H9 (cell line): ENCODE results near the gene FABP1. TPM values are rescaled to one million over a fixed set of nuclear protein-coding genes. Genes with fewer than 3 reads are reported as not detected.

Experiments
- DNase-seq: peaks from one replicate; pipeline ENCODE4 v3.0.0-alpha.2; 2017
- H2AFZ ChIP-seq: one replicate; pipeline ENCODE4 v1.6.1; 2013; ENCODE audit warnings: mild to moderate bottlenecking, low read length, control low read depth, moderate library complexity
- H2AK5ac ChIP-seq: 2 replicates; pipeline ENCODE4 v1.6.1; 2013; ENCODE audit warnings: low read length, control low read depth, mixed read lengths; ENCODE audit not compliant: insufficient read length
- H2BK120ac ChIP-seq: one replicate; pipeline ENCODE4 v1.6.1; 2013; ENCODE audit warnings: low read depth, mild to moderate bottlenecking, low read length, control low read depth, inconsistent platforms; ENCODE audit not compliant: poor library complexity, severe bottlenecking
- H2BK12ac ChIP-seq: 2 replicates; pipeline ENCODE4 v1.6.1; 2013; ENCODE audit warnings: low read length, control low read depth, mixed read lengths, low read depth; ENCODE audit not compliant: insufficient read length
- H2BK15ac ChIP-seq: 2 replicates; pipeline ENCODE4 v1.6.1; 2013; ENCODE audit warnings: low read depth, low read length, control low read depth
- H2BK20ac ChIP-seq: one replicate; pipeline ENCODE4 v1.6.1; 2013; ENCODE audit warnings: low read depth, mild to moderate bottlenecking, low read length, control low read depth, inconsistent platforms; ENCODE audit not compliant: poor library complexity, severe bottlenecking
- H2BK5ac ChIP-seq: 2 replicates; pipeline ENCODE4 v1.6.1; 2013; ENCODE audit warnings: low read length, control low read depth, mixed read lengths; ENCODE audit not compliant: insufficient read length
- H3K14ac ChIP-seq: 2 replicates; pipeline ENCODE4 v1.6.1; 2013; ENCODE audit warnings: low read length, control low read depth; ENCODE audit not compliant: insufficient read depth
- H3K18ac ChIP-seq: 2 replicates; pipeline ENCODE4 v1.6.1; 2013; ENCODE audit warnings: low read depth, mild to moderate bottlenecking, mixed read lengths, low read length, control low read depth; ENCODE audit not compliant: insufficient read length
- H3K23ac ChIP-seq: 2 replicates; pipeline ENCODE4 v1.6.1; 2013; ENCODE audit warnings: low read length, control low read depth, mixed read lengths, low read depth; ENCODE audit not compliant: insufficient read length
- H3K23me2 ChIP-seq: 2 replicates; pipeline ENCODE4 v1.6.1; 2013; ENCODE audit warnings: low read depth, mild to moderate bottlenecking, mixed read lengths, low read length, control low read depth; ENCODE audit not compliant: insufficient read length, poor library complexity, severe bottlenecking
- H3K27ac ChIP-seq: 2 replicates; pipeline ENCODE4 v1.5.1; 2013; ENCODE audit warnings: low read length, control low read depth, mixed read lengths, low read depth; ENCODE audit not compliant: insufficient read length
- H3K27me3 ChIP-seq: 2 replicates; pipeline ENCODE4 v1.6.1; 2013; ENCODE audit warnings: low read length, control low read depth, inconsistent platforms; ENCODE audit not compliant: insufficient read depth
- H3K4ac ChIP-seq: 2 replicates; pipeline ENCODE4 v1.6.1; 2013; ENCODE audit warnings: low read depth, mild to moderate bottlenecking, control low read depth, inconsistent platforms, low read length, moderate library complexity
- H3K4me1 ChIP-seq: 2 replicates; pipeline ENCODE4 v1.6.1; 2013; ENCODE audit warnings: low read length, control low read depth, inconsistent platforms; ENCODE audit not compliant: insufficient read depth
- H3K4me2 ChIP-seq: 2 replicates; pipeline ENCODE4 v1.6.1; 2013; ENCODE audit warnings: low read length, control low read depth, mixed read lengths; ENCODE audit not compliant: insufficient read length, insufficient read depth
- H3K56ac ChIP-seq: 2 replicates; pipeline ENCODE4 v1.6.1; 2013; ENCODE audit warnings: low read depth, mild to moderate bottlenecking, mixed read lengths, low read length, control low read depth; ENCODE audit not compliant: insufficient read length
- H3K79me1 ChIP-seq: 2 replicates; pipeline ENCODE4 v1.6.1; 2013; ENCODE audit warnings: low read depth, mild to moderate bottlenecking, moderate library complexity, low read length, control low read depth, inconsistent platforms; ENCODE audit not compliant: insufficient read depth, poor library complexity, severe bottlenecking
- H3K79me2 ChIP-seq: 2 replicates; pipeline ENCODE4 v1.6.1; 2013; ENCODE audit warnings: low read length, control low read depth, inconsistent platforms; ENCODE audit not compliant: insufficient read depth
- H3K9ac ChIP-seq: 2 replicates; pipeline ENCODE4 v1.6.1; 2013; ENCODE audit warnings: low read length, control low read depth, mixed read lengths; ENCODE audit not compliant: insufficient read length; ENCODE audit errors: extremely low read depth
- H3K9me3 ChIP-seq: one replicate; pipeline ENCODE4 v1.6.1; 2013; ENCODE audit warnings: low read depth, low read length, inconsistent platforms; ENCODE audit not compliant: control insufficient read depth
- H3T11ph ChIP-seq: one replicate; pipeline ENCODE4 v1.6.1; 2013; ENCODE audit warnings: mild to moderate bottlenecking, low read length, control low read depth, inconsistent platforms
- H4K20me1 ChIP-seq: one replicate; pipeline ENCODE4 v1.6.1; 2013; ENCODE audit not compliant: control insufficient read depth, insufficient read length, insufficient read depth
- H4K5ac ChIP-seq: 2 replicates; pipeline ENCODE4 v1.6.1; 2013; ENCODE audit warnings: low read depth, mild to moderate bottlenecking, mixed read lengths, low read length, control low read depth; ENCODE audit not compliant: insufficient read length
- H4K8ac ChIP-seq: replicated peaks from 2 replicates; pipeline ENCODE4 v1.6.1; 2013; ENCODE audit warnings: low read length, control low read depth, mixed read lengths, low read depth; ENCODE audit not compliant: insufficient read length
- H4K91ac ChIP-seq: 2 replicates; pipeline ENCODE4 v1.6.1; 2013; ENCODE audit warnings: low read depth, mild to moderate bottlenecking, moderate library complexity, mixed read lengths, low read length, control low read depth; ENCODE audit not compliant: insufficient read length
- H3K27ac Mint-ChIP-seq, 3 experiments: 2 replicates in 2 of 3; 3 replicates in 1 of 3; pipeline ENCODE4 v1.8.0; 2020 to 2021; ENCODE audit warnings: mixed read lengths in 3 of 3, mild to moderate bottlenecking in 1 of 3, moderate library complexity in 1 of 3
- H3K27me3 Mint-ChIP-seq: 2 replicates; pipeline ENCODE4 v1.8.0; 2021; ENCODE audit warnings: low read depth, mild to moderate bottlenecking, moderate library complexity, mixed read lengths
- H3K36me3 Mint-ChIP-seq, 3 experiments: 2 replicates in 2 of 3; 3 replicates in 1 of 3; pipeline ENCODE4 v1.8.0; 2020 to 2021; ENCODE audit warnings: low read depth in 3 of 3, mixed read lengths in 3 of 3; ENCODE audit not compliant: insufficient read depth in 1 of 3
- H3K4me1 Mint-ChIP-seq, 2 experiments: 2 replicates each; pipeline ENCODE4 v1.8.0; 2020; ENCODE audit warnings: mixed read lengths in 2 of 2
- H3K4me3 Mint-ChIP-seq, 2 experiments: 2 replicates in 1 of 2; 3 replicates in 1 of 2; pipeline ENCODE4 v1.8.0; 2020 to 2021; ENCODE audit warnings: mild to moderate bottlenecking in 2 of 2, mixed read lengths in 2 of 2, moderate library complexity in 1 of 2
- H3K9me3 Mint-ChIP-seq, 2 experiments: 2 replicates in 1 of 2; 3 replicates in 1 of 2; pipeline ENCODE4 v1.8.0; 2020; ENCODE audit warnings: mild to moderate bottlenecking in 2 of 2, mixed read lengths in 2 of 2, moderate library complexity in 1 of 2
- whole genome bisulfite sequencing: extraction: QIAGEN DNeasy Blood & Tissue Kit; methylation state at CpG from one replicate; pipeline ENCODE4 v1.1.7; 2013; ENCODE audit warnings: missing lambda C conversion rate, low lambda C conversion rate, mixed read lengths; ENCODE audit not compliant: insufficient read length; ENCODE audit errors: extremely low coverage; 5-methylcytosine and 5-hydroxymethylcytosine counted together
- total RNA-seq: library from RNA; stranded (reverse); gene quantifications from 2 replicates; pipeline ENCODE4 v1.2.1, GENCODE V29; 2021
- TF ChIP-seq, protein P1 (sequence below): fragments of 200-600 bp; sonication (generic); conservative IDR thresholded peaks from 3 replicates; pipeline ENCODE4 v1.8.0; 2021; ENCODE audit warnings: antibody characterized with exemption, mild to moderate bottlenecking

Gene FABP1
- total RNA-seq, 1 experiment from 2014 or later: not detected

DNA sequence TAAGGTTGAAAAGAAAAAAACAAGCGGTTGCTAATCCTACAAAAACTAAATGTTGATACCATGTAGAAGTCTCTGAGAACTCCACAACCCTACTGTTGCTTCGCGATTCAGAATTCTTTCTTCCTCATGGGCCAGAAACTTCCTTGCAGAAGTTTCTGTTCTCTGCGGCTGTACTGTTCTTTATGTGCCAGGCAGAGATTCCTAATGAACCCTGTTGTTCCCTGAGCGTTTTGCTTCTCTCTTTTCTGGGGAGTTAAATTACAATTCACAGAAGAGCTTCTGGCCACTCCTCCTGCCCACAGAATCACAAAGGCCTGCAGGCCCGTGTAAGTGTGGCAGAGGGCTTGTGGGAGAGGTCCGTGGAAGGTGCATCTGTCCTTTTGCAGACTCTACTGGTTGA, 40.5 kb upstream of the FABP1 start:
- no peaks in the 10 kb centered on the region for H3K23me2 ChIP-seq
- H2BK15ac ChIP-seq: no peak overlapping the region
- no peak overlapping the region for H2BK12ac ChIP-seq
- no peak overlapping the region for H3K4ac ChIP-seq
- no peak overlapping the region for H2BK5ac ChIP-seq
- no peak overlapping the region for H3K27ac ChIP-seq
- no peak overlapping the region for H4K91ac ChIP-seq
- WGBS: no CpG with 5 or more reads among the region's 7 CpGs
- H3K18ac ChIP-seq: no peak overlapping the region
- H2AK5ac ChIP-seq: no peak overlapping the region
- no peaks in the 10 kb centered on the region for H3K79me2 ChIP-seq
- H3K4me2 ChIP-seq: no peak overlapping the region
- no peaks in the 10 kb centered on the region for H3K9me3 ChIP-seq
- no peak overlapping the region for H4K8ac ChIP-seq
- Mint-ChIP-seq H3K27me3 (peaks cover 23% of the 10 kb centered on the region), H3K36me3 (peaks cover 0 to 11% (median 0%) of the 10 kb centered on the region in 3 experiments; a peak in 5 of 7 replicates), H3K4me1 (peaks cover 11 to 13% of the 10 kb centered on the region in 2 experiments), H3K27ac (no peak overlapping the region), H3K4me3 (no peak overlapping the region), H3K9me3 (peaks cover 4% of the 10 kb centered on the region in 2 experiments; a peak in 3 of 5 replicates)
- H3K23ac ChIP-seq: no peak overlapping the region
- H3T11ph ChIP-seq: no peak overlapping the region
- H2BK120ac ChIP-seq: no peak overlapping the region
- H3K4me1 ChIP-seq: 0 out of 2 replicates have a peak, but pooled peaks cover 2% of the 10 kb centered on the region
- no peak overlapping the region for H3K9ac ChIP-seq
- DNase-seq: no peak
- H3K27me3 ChIP-seq: no peaks in the 10 kb centered on the region
- no peak overlapping the region for H4K5ac ChIP-seq
- H2BK20ac ChIP-seq: no peak overlapping the region
- H3K79me1 ChIP-seq: no peaks in the 10 kb centered on the region
- no peaks in the 10 kb centered on the region for H4K20me1 ChIP-seq
- no peak overlapping the region for H3K14ac ChIP-seq
- no peak overlapping the region for H2AFZ ChIP-seq
- TF ChIP-seq, protein P1, sequence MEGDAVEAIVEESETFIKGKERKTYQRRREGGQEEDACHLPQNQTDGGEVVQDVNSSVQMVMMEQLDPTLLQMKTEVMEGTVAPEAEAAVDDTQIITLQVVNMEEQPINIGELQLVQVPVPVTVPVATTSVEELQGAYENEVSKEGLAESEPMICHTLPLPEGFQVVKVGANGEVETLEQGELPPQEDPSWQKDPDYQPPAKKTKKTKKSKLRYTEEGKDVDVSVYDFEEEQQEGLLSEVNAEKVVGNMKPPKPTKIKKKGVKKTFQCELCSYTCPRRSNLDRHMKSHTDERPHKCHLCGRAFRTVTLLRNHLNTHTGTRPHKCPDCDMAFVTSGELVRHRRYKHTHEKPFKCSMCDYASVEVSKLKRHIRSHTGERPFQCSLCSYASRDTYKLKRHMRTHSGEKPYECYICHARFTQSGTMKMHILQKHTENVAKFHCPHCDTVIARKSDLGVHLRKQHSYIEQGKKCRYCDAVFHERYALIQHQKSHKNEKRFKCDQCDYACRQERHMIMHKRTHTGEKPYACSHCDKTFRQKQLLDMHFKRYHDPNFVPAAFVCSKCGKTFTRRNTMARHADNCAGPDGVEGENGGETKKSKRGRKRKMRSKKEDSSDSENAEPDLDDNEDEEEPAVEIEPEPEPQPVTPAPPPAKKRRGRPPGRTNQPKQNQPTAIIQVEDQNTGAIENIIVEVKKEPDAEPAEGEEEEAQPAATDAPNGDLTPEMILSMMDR: no peak
- no peak overlapping the region for H3K56ac ChIP-seq
